IPS-15b (cell line): Measurements from ENCODE around the gene PCID2.

Experiments
- H3K27me3 ChIP-seq: one replicate; pipeline ENCODE4 v1.6.1; 2013; ENCODE audit warnings: low read length; ENCODE audit not compliant: control insufficient read depth, insufficient read depth
- H3K36me3 ChIP-seq: one replicate; pipeline ENCODE4 v1.6.1; 2013; ENCODE audit warnings: low read length; ENCODE audit not compliant: control insufficient read depth, insufficient read depth
- H3K4me1 ChIP-seq: one replicate; pipeline ENCODE4 v1.6.1; 2013; ENCODE audit warnings: mild to moderate bottlenecking, low read length; ENCODE audit not compliant: control insufficient read depth, insufficient read depth
- H3K4me3 ChIP-seq: one replicate; pipeline ENCODE4 v1.5.1; 2013; ENCODE audit warnings: low read depth, low read length
- H3K9ac ChIP-seq: one replicate; pipeline ENCODE4 v1.6.1; 2013; ENCODE audit warnings: low read depth, mild to moderate bottlenecking, low read length
- H3K9me3 ChIP-seq: one replicate; pipeline ENCODE4 v1.6.1; 2013; ENCODE audit warnings: mild to moderate bottlenecking, low read length; ENCODE audit not compliant: control insufficient read depth, insufficient read depth

PCID2 gene

DNA sequence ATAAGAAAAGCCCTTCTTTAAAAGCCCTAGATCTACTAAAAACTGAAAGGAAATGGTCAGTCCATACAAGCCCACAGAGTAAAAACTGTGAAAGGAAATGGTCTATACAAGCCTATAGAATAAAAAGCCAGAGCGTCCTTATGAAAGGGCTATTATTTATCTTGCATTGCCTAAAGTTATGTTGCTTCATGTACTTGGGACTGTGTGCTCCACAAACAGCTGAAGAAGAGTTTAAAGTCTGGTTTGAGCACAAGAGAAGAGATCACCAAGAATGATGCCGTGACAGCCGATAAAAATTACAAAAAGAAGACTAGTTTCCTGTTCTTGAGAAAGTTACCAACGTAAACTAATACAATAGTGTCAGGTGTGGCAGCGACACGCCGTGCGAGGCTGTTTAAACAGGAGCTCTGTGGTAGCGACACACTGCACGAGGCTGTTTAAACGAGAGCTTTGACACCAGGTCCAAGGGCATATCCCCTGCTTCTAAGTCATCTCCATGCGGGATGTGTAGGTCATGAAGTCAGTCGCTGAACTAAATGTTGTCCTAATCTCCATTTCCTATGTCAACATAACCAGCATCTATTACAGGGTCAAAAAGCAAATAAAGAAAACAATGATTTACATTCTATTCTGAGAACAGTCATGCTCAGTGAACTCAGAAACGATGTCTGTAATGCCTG is 24.9 kb downstream of the PCID2 start:
- Histone ChIP-seq H3K9ac (no peak overlapping the region), H3K36me3 (peaks cover 41% of the 10 kb centered on the region), H3K4me3 (no peak overlapping the region), H3K4me1 (peaks cover 4% of the 10 kb centered on the region), H3K9me3 (no peaks in the 10 kb centered on the region), H3K27me3 (no peaks in the 10 kb centered on the region)

DNA sequence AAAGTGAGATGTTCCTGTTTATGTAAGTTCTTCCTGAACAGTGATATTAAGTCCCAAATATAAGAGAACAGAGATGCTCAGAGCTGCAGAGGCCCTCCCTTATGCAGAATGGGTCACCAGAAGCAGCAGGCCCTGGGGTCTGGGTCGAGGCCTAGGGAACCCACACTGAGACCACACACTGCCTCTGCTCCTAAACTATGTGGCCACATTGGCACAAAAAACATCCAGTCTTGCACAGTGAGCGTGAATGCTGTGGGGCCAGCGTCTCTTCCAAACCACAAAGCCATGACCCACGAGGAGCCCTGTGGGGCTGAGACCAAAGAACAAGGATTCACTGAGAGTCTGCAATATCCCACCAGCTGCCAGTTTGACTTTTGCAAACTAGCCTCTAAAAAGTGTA is 26.4 kb downstream of the PCID2 start:
- Histone ChIP-seq H3K36me3 (peaks cover 36% of the 10 kb centered on the region), H3K4me1 (peaks cover 4% of the 10 kb centered on the region), H3K9me3 (no peaks in the 10 kb centered on the region), H3K4me3 (no peak overlapping the region), H3K9ac (no peak overlapping the region), H3K27me3 (no peaks in the 10 kb centered on the region)

- no peak overlapping the region for H3K9ac ChIP-seq
Observed at GRCh38 chr13:113179374-113180230, 28.9 kb downstream of the PCID2 start.

GRCh38 chr13:113178896-113179167 is 29.6 kb downstream of the PCID2 start:
- Histone ChIP-seq H3K36me3 (peaks cover 47% of the 10 kb centered on the region), H3K27me3 (no peaks in the 10 kb centered on the region), H3K4me3 (no peak overlapping the region), H3K4me1 (peaks cover 4% of the 10 kb centered on the region), H3K9me3 (no peaks in the 10 kb centered on the region), H3K9ac (no peak overlapping the region)

More at GRCh38 chr13:113179374-113180230, 28.9 kb downstream of the PCID2 start:
- no peaks in the 10 kb centered on the region for H3K9me3 ChIP-seq
- H3K4me3 ChIP-seq: no peak overlapping the region
- H3K27me3 ChIP-seq: no peaks in the 10 kb centered on the region
- H3K4me1 ChIP-seq: peaks cover 4% of the 10 kb centered on the region
- peaks cover 50% of the 10 kb centered on the region for H3K36me3 ChIP-seq

DNA sequence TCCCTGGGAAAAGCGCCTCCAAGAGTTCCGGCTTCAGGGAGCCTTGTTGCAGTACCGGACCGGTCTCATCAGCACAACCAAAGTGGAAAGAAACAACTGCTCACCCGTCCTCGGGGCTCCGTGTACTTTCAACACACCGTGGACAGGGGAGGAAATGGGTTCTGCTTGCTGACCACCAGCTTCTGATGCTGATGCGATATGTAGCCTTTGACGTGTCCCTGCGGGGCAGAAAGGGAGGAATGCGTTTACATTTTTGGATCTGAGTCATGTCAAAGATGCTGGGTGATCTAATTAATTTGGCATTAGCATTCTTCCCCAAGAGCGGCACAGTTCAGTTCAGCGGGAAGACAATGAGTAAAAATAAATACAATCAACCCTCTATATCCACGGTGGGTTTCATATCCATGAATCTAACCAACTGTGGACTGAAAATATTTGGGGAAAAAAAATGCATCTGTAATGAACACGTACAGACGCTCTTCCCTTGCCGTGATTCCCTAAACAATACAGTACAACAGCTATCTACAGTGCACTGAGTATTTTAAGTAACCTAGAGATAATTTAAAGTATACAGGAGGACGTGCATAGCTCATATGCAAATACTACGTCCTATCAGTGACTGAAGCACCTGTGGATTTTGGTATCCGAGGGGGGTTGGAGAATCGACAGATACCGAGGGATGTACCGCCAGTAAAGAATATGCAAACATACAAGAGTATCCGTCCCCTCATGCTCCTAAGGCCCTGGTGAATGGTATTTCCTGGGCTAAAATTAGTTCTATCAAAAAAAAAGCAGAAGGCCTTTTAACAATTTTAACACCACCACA is 30.2 kb downstream of the PCID2 start:
- H3K36me3 ChIP-seq: peaks cover 43% of the 10 kb centered on the region
- no peak overlapping the region for H3K4me3 ChIP-seq
- no peaks in the 10 kb centered on the region for H3K27me3 ChIP-seq
- no peak overlapping the region for H3K9ac ChIP-seq
- H3K9me3 ChIP-seq: no peaks in the 10 kb centered on the region
- peaks cover 4% of the 10 kb centered on the region for H3K4me1 ChIP-seq

DNA sequence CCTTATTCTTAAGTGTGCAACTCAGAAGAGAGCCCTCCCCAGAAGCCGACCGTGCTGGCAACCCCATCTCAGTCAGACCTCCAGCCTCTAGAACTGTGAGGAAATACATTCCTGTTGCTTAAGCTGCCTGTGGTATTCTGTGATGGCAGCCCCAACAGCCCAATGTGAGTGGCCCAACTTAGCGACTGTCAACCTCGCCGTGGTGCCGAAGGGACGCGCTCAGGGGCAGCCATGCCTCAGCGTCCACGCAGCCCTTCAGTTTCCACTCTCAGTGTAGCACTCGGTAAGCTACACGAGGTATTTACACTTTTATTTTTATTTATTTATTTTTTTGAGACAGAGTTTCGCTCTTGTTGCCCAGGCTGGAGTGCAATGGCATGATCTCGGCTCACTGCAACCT is 31.6 kb downstream of the PCID2 start:
- Histone ChIP-seq H3K9me3 (no peaks in the 10 kb centered on the region), H3K9ac (no peak overlapping the region), H3K27me3 (no peaks in the 10 kb centered on the region), H3K4me3 (no peak overlapping the region), H3K4me1 (peaks cover 4% of the 10 kb centered on the region), H3K36me3 (peaks cover 41% of the 10 kb centered on the region)

DNA sequence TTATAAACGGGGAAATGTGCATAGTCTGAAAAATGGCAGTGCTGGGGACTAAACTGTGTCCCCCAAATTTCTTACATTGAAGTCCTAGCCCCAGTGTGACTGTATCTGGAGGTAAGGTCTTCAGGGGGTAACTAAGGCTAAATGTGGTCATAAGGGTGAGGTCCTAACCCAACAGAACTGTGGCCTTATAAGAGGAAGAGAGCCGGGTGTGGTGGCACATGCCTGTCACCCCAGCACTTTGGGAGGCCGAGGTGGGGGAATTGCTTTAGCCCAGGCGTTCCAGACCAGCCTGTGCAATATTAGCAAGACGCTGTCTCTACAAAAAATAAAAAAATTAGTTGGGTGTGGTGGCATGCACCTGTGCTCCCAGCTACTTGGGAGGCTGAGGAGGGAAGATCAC is 32.2 kb downstream of the PCID2 start:
- no peak overlapping the region for H3K4me3 ChIP-seq
- H3K9me3 ChIP-seq: no peaks in the 10 kb centered on the region
- H3K36me3 ChIP-seq: peaks cover 45% of the 10 kb centered on the region
- H3K27me3 ChIP-seq: no peaks in the 10 kb centered on the region
- no peak overlapping the region for H3K9ac ChIP-seq
- H3K4me1 ChIP-seq: peaks cover 4% of the 10 kb centered on the region

GRCh38 chr13:113172419-113172926 is 36.0 kb downstream of the PCID2 start:
- Histone ChIP-seq H3K9me3 (no peaks in the 10 kb centered on the region), H3K4me1 (peaks cover 4% of the 10 kb centered on the region), H3K4me3 (no peak overlapping the region), H3K36me3 (peaks cover 32% of the 10 kb centered on the region), H3K9ac (no peak overlapping the region), H3K27me3 (no peaks in the 10 kb centered on the region)

GRCh38 chr13:113171250-113172125 is 37.0 kb downstream of the PCID2 start:
- peaks cover 29% of the 10 kb centered on the region for H3K36me3 ChIP-seq
- H3K27me3 ChIP-seq: no peaks in the 10 kb centered on the region
- H3K9me3 ChIP-seq: no peaks in the 10 kb centered on the region
- no peak overlapping the region for H3K9ac ChIP-seq
- peaks cover 4% of the 10 kb centered on the region for H3K4me1 ChIP-seq
- no peak overlapping the region for H3K4me3 ChIP-seq

GRCh38 chr13:113170511-113170910 is 38.0 kb downstream of the PCID2 start:
- H3K4me1 ChIP-seq: peaks cover 4% of the 10 kb centered on the region
- no peaks in the 10 kb centered on the region for H3K27me3 ChIP-seq
- H3K4me3 ChIP-seq: no peak overlapping the region
- peaks cover 21% of the 10 kb centered on the region for H3K36me3 ChIP-seq
- no peak overlapping the region for H3K9ac ChIP-seq
- no peaks in the 10 kb centered on the region for H3K9me3 ChIP-seq
